WTC11 (cell line): ENCODE results near the gene PIANP.

ENCODE experiments used
- CREM ChIP-seq: sonication (generic); formaldehyde crosslinking; IDR thresholded peaks from 2 replicates; pipeline ENCODE4 v1.8.1; 2022; ENCODE audit warnings: mild to moderate bottlenecking, missing genetic modification reagents, moderate library complexity
- ETV6 ChIP-seq: sonication (generic); formaldehyde crosslinking; IDR thresholded peaks from 2 replicates; pipeline ENCODE4 v1.8.1; 2022; ENCODE audit warnings: mild to moderate bottlenecking, missing genetic modification reagents
- FOXP1 ChIP-seq: sonication (generic); formaldehyde crosslinking; IDR thresholded peaks from 2 replicates; pipeline ENCODE4 v1.8.0; 2022; ENCODE audit warnings: missing genetic modification reagents, mild to moderate bottlenecking, moderate library complexity, borderline replicate concordance
- NR1H2 ChIP-seq: sonication (generic); formaldehyde crosslinking; IDR thresholded peaks from 2 replicates; pipeline ENCODE4 v1.9.0; 2021; ENCODE audit warnings: mild to moderate bottlenecking, moderate library complexity, missing genetic modification reagents
- NR2C2 ChIP-seq: sonication (generic); formaldehyde crosslinking; IDR thresholded peaks from 2 replicates; pipeline ENCODE4 v1.8.0; 2022; ENCODE audit warnings: mild to moderate bottlenecking, missing genetic modification reagents
- RELA ChIP-seq: sonication (generic); formaldehyde crosslinking; IDR thresholded peaks from 2 replicates; pipeline ENCODE4 v1.8.1; 2022; ENCODE audit warnings: missing genetic modification reagents, mild to moderate bottlenecking, borderline replicate concordance
- SP1 ChIP-seq: sonication (generic); formaldehyde crosslinking; conservative IDR thresholded peaks from 2 replicates; pipeline ENCODE4 v1.8.1; 2022; ENCODE audit warnings: missing genetic modification reagents
- TCF7 ChIP-seq: sonication (generic); formaldehyde crosslinking; IDR thresholded peaks from 2 replicates; pipeline ENCODE4 v1.8.0; 2022; ENCODE audit warnings: mild to moderate bottlenecking, low read depth, missing genetic modification reagents, moderate library complexity
- ZNF121 ChIP-seq: sonication (generic); formaldehyde crosslinking; IDR thresholded peaks from 2 replicates; pipeline ENCODE4 v1.8.0; 2023; ENCODE audit warnings: missing genetic modification reagents
- TF ChIP-seq, protein P1 (sequence below): fragments of 200-600 bp; IDR thresholded peaks from 2 replicates; pipeline ENCODE4 v1.8.0; 2022; ENCODE audit warnings: antibody characterized with exemption

DNA sequence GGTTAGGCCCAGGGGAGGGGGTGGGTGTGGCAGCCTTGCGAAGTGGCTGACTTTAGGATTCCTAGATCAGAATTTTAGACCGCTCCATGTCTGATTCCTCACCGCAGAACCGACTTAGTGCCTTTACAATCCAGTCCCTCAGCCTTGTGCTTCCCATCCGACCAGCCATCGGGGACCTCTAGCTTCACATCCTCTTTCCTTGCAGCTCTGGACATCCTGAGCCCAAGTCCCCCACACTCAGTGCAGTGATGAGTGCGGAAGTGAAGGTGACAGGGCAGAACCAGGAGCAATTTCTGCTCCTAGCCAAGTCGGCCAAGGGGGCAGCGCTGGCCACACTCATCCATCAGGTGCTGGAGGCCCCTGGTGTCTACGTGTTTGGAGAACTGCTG lies 23.8 kb upstream of the PIANP start:
- TF ChIP-seq TCF7 (CRISPR knock-in tag) (no peak; the same call in 1 of the 2 replicates), NR2C2 (no peak; the same call in 1 of the 2 replicates), ETV6 (CRISPR knock-in tag) (no peak), CREM (CRISPR knock-in tag) (no peak), NR1H2 (CRISPR knock-in tag) (no peak), ZNF121 (CRISPR knock-in tag) (no peak), SP1 (CRISPR knock-in tag) (no peak), FOXP1 (CRISPR knock-in tag) (no peak), RELA (no peak)
- TF ChIP-seq, protein P1, sequence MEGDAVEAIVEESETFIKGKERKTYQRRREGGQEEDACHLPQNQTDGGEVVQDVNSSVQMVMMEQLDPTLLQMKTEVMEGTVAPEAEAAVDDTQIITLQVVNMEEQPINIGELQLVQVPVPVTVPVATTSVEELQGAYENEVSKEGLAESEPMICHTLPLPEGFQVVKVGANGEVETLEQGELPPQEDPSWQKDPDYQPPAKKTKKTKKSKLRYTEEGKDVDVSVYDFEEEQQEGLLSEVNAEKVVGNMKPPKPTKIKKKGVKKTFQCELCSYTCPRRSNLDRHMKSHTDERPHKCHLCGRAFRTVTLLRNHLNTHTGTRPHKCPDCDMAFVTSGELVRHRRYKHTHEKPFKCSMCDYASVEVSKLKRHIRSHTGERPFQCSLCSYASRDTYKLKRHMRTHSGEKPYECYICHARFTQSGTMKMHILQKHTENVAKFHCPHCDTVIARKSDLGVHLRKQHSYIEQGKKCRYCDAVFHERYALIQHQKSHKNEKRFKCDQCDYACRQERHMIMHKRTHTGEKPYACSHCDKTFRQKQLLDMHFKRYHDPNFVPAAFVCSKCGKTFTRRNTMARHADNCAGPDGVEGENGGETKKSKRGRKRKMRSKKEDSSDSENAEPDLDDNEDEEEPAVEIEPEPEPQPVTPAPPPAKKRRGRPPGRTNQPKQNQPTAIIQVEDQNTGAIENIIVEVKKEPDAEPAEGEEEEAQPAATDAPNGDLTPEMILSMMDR, result no peak
